GM12891 (cell line): ENCODE measurements around the gene PLIN4.

Experiments
- POLR2A ChIP-seq: IDR thresholded peaks from 2 replicates; pipeline ENCODE4 v1.6.1; 2011; ENCODE audit warnings: low read depth, low read length, control low read depth
- POLR2AphosphoS5 ChIP-seq: IDR thresholded peaks from 2 replicates; pipeline ENCODE4 v1.6.1; 2011; ENCODE audit warnings: low read depth, low read length, control low read depth

GRCh38 chr19:4483385-4483784, 34.9 kb downstream of the PLIN4 start:
- TF ChIP-seq POLR2A (no peak), POLR2AphosphoS5 (no peak)
